DND-41 (cell line): ENCODE measurements around the gene DOK6.

Source experiments
- EZH2 ChIP-seq: IDR thresholded peaks from 3 replicates; pipeline ENCODE4 v1.6.1; 2012; ENCODE audit warnings: borderline replicate concordance, low read depth, mild to moderate bottlenecking, moderate library complexity, low read length, inconsistent platforms; ENCODE audit not compliant: severe bottlenecking
- TF ChIP-seq, protein P1 (sequence below): IDR thresholded peaks from 2 replicates; pipeline ENCODE4 v1.5.1; 2012; ENCODE audit warnings: borderline replicate concordance, low read length, moderate library complexity, mild to moderate bottlenecking; ENCODE audit not compliant: poor library complexity, severe bottlenecking; ENCODE audit errors: extremely low read depth

GRCh38 chr18:69411199-69411598, 10.5 kb downstream of the DOK6 start:
- TF ChIP-seq, protein P1, sequence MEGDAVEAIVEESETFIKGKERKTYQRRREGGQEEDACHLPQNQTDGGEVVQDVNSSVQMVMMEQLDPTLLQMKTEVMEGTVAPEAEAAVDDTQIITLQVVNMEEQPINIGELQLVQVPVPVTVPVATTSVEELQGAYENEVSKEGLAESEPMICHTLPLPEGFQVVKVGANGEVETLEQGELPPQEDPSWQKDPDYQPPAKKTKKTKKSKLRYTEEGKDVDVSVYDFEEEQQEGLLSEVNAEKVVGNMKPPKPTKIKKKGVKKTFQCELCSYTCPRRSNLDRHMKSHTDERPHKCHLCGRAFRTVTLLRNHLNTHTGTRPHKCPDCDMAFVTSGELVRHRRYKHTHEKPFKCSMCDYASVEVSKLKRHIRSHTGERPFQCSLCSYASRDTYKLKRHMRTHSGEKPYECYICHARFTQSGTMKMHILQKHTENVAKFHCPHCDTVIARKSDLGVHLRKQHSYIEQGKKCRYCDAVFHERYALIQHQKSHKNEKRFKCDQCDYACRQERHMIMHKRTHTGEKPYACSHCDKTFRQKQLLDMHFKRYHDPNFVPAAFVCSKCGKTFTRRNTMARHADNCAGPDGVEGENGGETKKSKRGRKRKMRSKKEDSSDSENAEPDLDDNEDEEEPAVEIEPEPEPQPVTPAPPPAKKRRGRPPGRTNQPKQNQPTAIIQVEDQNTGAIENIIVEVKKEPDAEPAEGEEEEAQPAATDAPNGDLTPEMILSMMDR: no peak
- no peak for TF ChIP-seq EZH2
